K562 (cell line): Measurements from ENCODE around the gene RBMS1. TPM values are rescaled to one million over a fixed set of nuclear protein-coding genes. Genes with fewer than 3 reads are reported as not detected.

Experiments
- ATAC-seq: fragments of 200-7000 bp; cut with Tn5 transposase; 3 replicates; pipeline ENCODE4 v1.9.1; 2020; ENCODE audit warnings: moderate library complexity
- BruUV-seq: library from RNA; stranded (reverse); fragments of 400-500 nt; replicated peaks from 2 replicates; lab custom pipeline; 2021; lab: Mats Ljungman, UMichigan
- CTCF ChIA-PET: fragments of 300-600 bp; formaldehyde crosslinking; extraction: SDS; loops from one replicate; lab custom pipeline; 2021; ENCODE audit warnings: low intra/inter-chr PET ratio; lab: Yijun Ruan, JAX
- POLR2A ChIA-PET: fragments of 300-600, 350-650 bp; sonication (Branson Sonifier 250); formaldehyde crosslinking; extraction: SDS; loops from one replicate; lab custom pipeline; 2021; ENCODE audit warnings: antibody characterized with exemption, inconsistent platforms; lab: Yijun Ruan, JAX
- DNase-seq, 4 experiments: peaks; one replicate each; pipeline versions ENCODE4 v3.0.0 to v3.0.0-alpha.2; 2011 to 2018; ENCODE audit warnings: low spot score in 3 of 4, mixed read lengths in 3 of 4; ENCODE audit errors: extremely low read depth in 1 of 4
- FAIRE-seq: peaks from 2 replicates; lab custom pipeline; 2011; peaks lifted over from hg19 to GRCh38; lab: Jason Lieb, UNC
- H2AFZ ChIP-seq: 2 replicates; pipeline ENCODE4 v1.6.0; 2011; ENCODE audit warnings: low read depth, low read length, control low read depth, inconsistent platforms
- H3K27ac ChIP-seq: fragments of 200-600 bp; 3 replicates; pipeline ENCODE4 v1.8.0; 2011; ENCODE audit warnings: low read depth, mild to moderate bottlenecking, control low read depth, inconsistent platforms, low read length, moderate library complexity, mixed read lengths; ENCODE audit errors: extremely low read depth
- H3K27me3 ChIP-seq, 2 experiments: fragments of 300-600 bp in 1 of 2; 2 replicates in 1 of 2; 3 replicates in 1 of 2; pipeline versions ENCODE4 v1.6.0 to v1.8.0; 2011; ENCODE audit warnings: inconsistent platforms in 2 of 2, low read length in 2 of 2, mild to moderate bottlenecking in 1 of 2, mixed read lengths in 1 of 2, moderate library complexity in 1 of 2; ENCODE audit not compliant: control insufficient read depth in 2 of 2, insufficient read depth in 2 of 2
- H3K36me3 ChIP-seq: fragments of 300-600 bp; 3 replicates; pipeline ENCODE4 v1.8.0; 2011; ENCODE audit warnings: mild to moderate bottlenecking, low read length, inconsistent platforms; ENCODE audit not compliant: control insufficient read depth, insufficient read depth
- H3K4me1 ChIP-seq, 2 experiments: fragments of 200-600 bp in 1 of 2; replicated peaks in 1 of 2; 2 replicates in 1 of 2; 3 replicates in 1 of 2; pipeline versions ENCODE4 v1.5.1 to v1.8.0; 2011; ENCODE audit warnings: inconsistent platforms in 2 of 2, low read length in 2 of 2, mild to moderate bottlenecking in 1 of 2, mixed read lengths in 1 of 2, moderate library complexity in 1 of 2; ENCODE audit not compliant: control insufficient read depth in 2 of 2, insufficient read depth in 2 of 2
- H3K4me2 ChIP-seq: 2 replicates; pipeline ENCODE4 v1.6.1; 2011; ENCODE audit warnings: low read length, control low read depth, inconsistent platforms, mixed read lengths; ENCODE audit not compliant: insufficient read depth
- H3K4me3 ChIP-seq: fragments of 200-600 bp; sonication (generic), shearing (Covaris generic); 2 replicates; pipeline ENCODE4 v1.5.1; 2016; ENCODE audit warnings: control low read depth, inconsistent platforms
- H3K79me2 ChIP-seq: fragments of 200-600 bp; 3 replicates; pipeline ENCODE4 v1.8.0; 2011; ENCODE audit warnings: low read length, inconsistent platforms; ENCODE audit not compliant: control insufficient read depth, insufficient read depth
- H3K9ac ChIP-seq, 2 experiments: 2 replicates each; pipeline versions ENCODE4 v1.6.0 to v1.6.1; 2011; ENCODE audit warnings: low read depth in 2 of 2, low read length in 2 of 2, control low read depth in 1 of 2, inconsistent platforms in 1 of 2, mild to moderate bottlenecking in 1 of 2, mixed read lengths in 1 of 2; ENCODE audit not compliant: insufficient read depth in 1 of 2
- H3K9me1 ChIP-seq: one replicate; pipeline ENCODE4 v1.6.0; 2011; ENCODE audit warnings: inconsistent platforms, mild to moderate bottlenecking, low read length, moderate library complexity; ENCODE audit not compliant: control insufficient read depth, insufficient read depth
- H3K9me3 ChIP-seq: replicated peaks from 2 replicates; pipeline ENCODE4 v1.5.1; 2011; ENCODE audit warnings: low read depth, low read length, inconsistent platforms; ENCODE audit not compliant: control insufficient read depth, insufficient read depth
- H4K20me1 ChIP-seq: replicated peaks from 2 replicates; pipeline ENCODE4 v1.6.1; 2011; ENCODE audit warnings: low read length, inconsistent platforms, mixed read lengths; ENCODE audit not compliant: control insufficient read depth, insufficient read depth
- CHD2 ChIP-seq: IDR thresholded peaks from 2 replicates; pipeline ENCODE4 v1.6.1; 2011; ENCODE audit warnings: low read depth, low read length
- CREM ChIP-seq: IDR thresholded peaks from 2 replicates; pipeline ENCODE4 v1.6.1; 2014; ENCODE audit warnings: antibody characterized with exemption, low read depth
- CTBP1 ChIP-seq: fragments of 450-650 bp; IDR thresholded peaks from 2 replicates; pipeline ENCODE4 v1.6.1; 2016; ENCODE audit warnings: borderline replicate concordance
- HNRNPK ChIP-seq: fragments of 200-400 bp; formaldehyde crosslinking; IDR thresholded peaks from one replicate; pipeline ENCODE4 v1.6.1; 2018; ENCODE audit warnings: mild to moderate bottlenecking, low read depth, low read length; ENCODE audit not compliant: poor library complexity, severe bottlenecking
- MAFF ChIP-seq: IDR thresholded peaks from 2 replicates; pipeline ENCODE4 v1.6.1; 2012; ENCODE audit warnings: low read length, improper control_type of control experiment
- RFX1 ChIP-seq: fragments of 450-650 bp; IDR thresholded peaks from 2 replicates; pipeline ENCODE4 v1.6.1; 2016; ENCODE audit warnings: mild to moderate bottlenecking, moderate library complexity
- TFAM ChIP-seq: fragments of 250-450 bp; sonication (Bioruptor Pico); conservative IDR thresholded peaks from 2 replicates; pipeline ENCODE4 v1.5.0; 2021; ENCODE audit warnings: mild to moderate bottlenecking, moderate library complexity
- ZNF121 ChIP-seq: sonication (generic); formaldehyde crosslinking; conservative IDR thresholded peaks from 2 replicates; pipeline ENCODE4 v1.8.0; 2022; ENCODE audit warnings: missing genetic modification reagents
- WGBS: fragments of 100-300 bp; shearing (Covaris generic); methylation state at CpG from one replicate; pipeline ENCODE4 v1.1.6; 2016; ENCODE audit warnings: low coverage, mixed read lengths; ENCODE audit not compliant: insufficient coverage; ENCODE audit errors: missing lambda C conversion rate; 5-methylcytosine and 5-hydroxymethylcytosine counted together
- in situ Hi-C: fragments of 300-500 bp; cut with MboI; formaldehyde crosslinking; loops from 4 replicates; pipeline ENCODE4 v1.15.0; 2018; ENCODE audit warnings: inconsistent platforms, mixed read lengths
- intact Hi-C: fragments of 100-400 bp; cut with micrococcal nuclease; formaldehyde crosslinking; loops from 2 replicates; pipeline ENCODE4 v1.14.2; 2022
- polyA plus RNA-seq, 8 experiments: library from polyadenylated mRNA; depleted of rRNA in 4 of 8; stranded (reverse) in 5 of 8; unstranded in 3 of 8; fragments of >200 nt; fragmentation: Nextera tagmentation in 2 of 8; fragmentation: Illumina TruSeq in 1 of 8; extraction: Ambion mirVana in 2 of 8; extraction: Trizol in 1 of 8; gene quantifications; 2 replicates each; pipeline versions ENCODE4 v1.2.1 to v1.2.3, GENCODE V29; 2011 to 2014; ENCODE audit warnings: inconsistent platforms in 1 of 8, missing spikeins in 1 of 8
- total RNA-seq, 7 experiments: library from RNA; depleted of rRNA in 6 of 7; stranded (reverse); fragments of >200 nt in 6 of 7; fragmentation: Illumina TruSeq in 2 of 7; extraction: Trizol in 2 of 7; gene quantifications; 2 replicates each; pipeline versions ENCODE4 v1.2.1 to v1.2.3, GENCODE V29; 2011 to 2021; ENCODE audit warnings: low replicate concordance in 1 of 7

RBMS1 gene
- total and polyA plus RNA-seq, 9 of the 15 experiments (the other 6 are each of a cell fraction or from before 2014, with no cell fraction given): 0.04 to 0.31 (median 0.09) TPM; not detected in 6

GRCh38 chr2:160473468-160474318, 19.9 kb downstream of the RBMS1 start:
- no peaks in the 10 kb centered on the region; the same call in 1 of the 2 replicates for H4K20me1 ChIP-seq
- TF ChIP-seq CREM (no peak), RFX1 (peak; percentile 72)
- BruUV-seq: no TSS peak
- ChIA-PET POLR2A (no interaction called here), CTCF (no interaction called here)
- H3K4me2 ChIP-seq: no peak overlapping the region
- no peak overlapping the region for H3K27ac ChIP-seq
- no peaks in the 10 kb centered on the region for H3K9me1 ChIP-seq
- no peaks in the 10 kb centered on the region for H3K79me2 ChIP-seq
- no peaks in the 10 kb centered on the region for H3K4me1 ChIP-seq
- H3K27me3 ChIP-seq: no peaks in the 10 kb centered on the region
- DNase-seq (no peak), FAIRE-seq (no peak), ATAC-seq (no peak)
- no peak overlapping the region for H3K4me3 ChIP-seq
- no peaks in the 10 kb centered on the region for H3K9me3 ChIP-seq
- H3K36me3 ChIP-seq: no peaks in the 10 kb centered on the region
- in situ Hi-C loops: no loop called here
- H2AFZ ChIP-seq: no peak overlapping the region
- no peak overlapping the region for H3K9ac ChIP-seq
- 0% methylated on average over 2 of the region's 2 CpGs for WGBS
- intact Hi-C loops: no loop called here

GRCh38 chr2:160472839-160473251, 20.8 kb downstream of the RBMS1 start:
- H3K36me3 ChIP-seq: no peaks in the 10 kb centered on the region
- no peak overlapping the region for H3K27ac ChIP-seq
- H3K9me1 ChIP-seq: no peaks in the 10 kb centered on the region
- no peaks in the 10 kb centered on the region for H3K27me3 ChIP-seq
- no peak for DNase-seq
- no peaks in the 10 kb centered on the region; the same call in 1 of the 2 replicates for H4K20me1 ChIP-seq
- ATAC-seq: no peak
- in situ Hi-C loops (no loop called here), intact Hi-C loops (no loop called here)
- H3K9ac ChIP-seq: no peak overlapping the region
- CTCF ChIA-PET: no interaction called here
- no peaks in the 10 kb centered on the region for H3K9me3 ChIP-seq
- no peak overlapping the region for H2AFZ ChIP-seq
- POLR2A ChIA-PET: interaction anchor here (0.9 kb wide), 1 partner anchor 22 kb away, joined by 3 read pairs; no protein-coding TSS in a partner anchor
- H3K79me2 ChIP-seq: no peaks in the 10 kb centered on the region
- no peak for FAIRE-seq
- no peak for TF ChIP-seq MAFF
- no peak for TF ChIP-seq CHD2
- TF ChIP-seq CTBP1: no peak
- no peak for TF ChIP-seq HNRNPK
- no peak for TF ChIP-seq TFAM (CRISPR knock-in tag)
- TF ChIP-seq ZNF121 (CRISPR knock-in tag): no peak
- no TSS peak for BruUV-seq
- H3K4me3 ChIP-seq: no peak overlapping the region
- H3K4me2 ChIP-seq: no peak overlapping the region
- 1% methylated on average over 4 of the region's 4 CpGs for WGBS
- no peaks in the 10 kb centered on the region for H3K4me1 ChIP-seq
